ENCODE measurements around the gene KIF18B.

GRCh38 chr17:44983563-44983962, 36.0 kb upstream of the KIF18B start:
- TF ChIP-seq CTCF (IDR thresholded peaks at IDR 0.05) (no peak), MAZ (IDR thresholded peaks at IDR 0.05; ENCODE audit: borderline replicate concordance, low read depth, low read length) (no peak), RCOR1 (IDR thresholded peaks at IDR 0.05; ENCODE audit: low read depth, low read length) (no peak), POLR2A (IDR thresholded peaks at IDR 0.05; ENCODE audit: low read length) (no peak), RAD21 (conservative IDR thresholded peaks at IDR 0.05 in 1 of 2, IDR thresholded peaks at IDR 0.05 in 1 of 2) (no peak), EP300 (IDR thresholded peaks at IDR 0.05) (no peak), EHMT2 (IDR thresholded peaks at IDR 0.05; ENCODE audit: low read depth) (no peak), CHD2 (IDR thresholded peaks at IDR 0.05; ENCODE audit: low read length, partially characterized antibody) (no peak), JUNB (IDR thresholded peaks at IDR 0.05) (no peak), USF2 (IDR thresholded peaks at IDR 0.05) (no peak), CHD4 (IDR thresholded peaks at IDR 0.05; ENCODE audit: borderline replicate concordance) (no peak), RNF2 (IDR thresholded peaks at IDR 0.05; ENCODE audit: borderline replicate concordance, low read depth) (no peak)
